GM12875 (cell line): ENCODE data around the gene CXCL6.
A peak's percentile ranks its signal among the peaks of the same experiment; 100 is the strongest.

Source experiments
- H3K4me3 ChIP-seq: one replicate; pipeline ENCODE4 v1.5.1; 2011; ENCODE audit warnings: low read depth, low read length, control low read depth
- CTCF ChIP-seq: IDR thresholded peaks from 2 replicates; pipeline ENCODE4 v1.5.1; 2011; ENCODE audit warnings: low read depth, mild to moderate bottlenecking, control low read depth, inconsistent platforms, low read length, moderate library complexity, borderline replicate concordance; ENCODE audit not compliant: insufficient read depth

Gene CXCL6

GRCh38 chr4:73859614-73860088, 23.2 kb downstream of the CXCL6 start:
- no peak overlapping the region for H3K4me3 ChIP-seq
- no peak for TF ChIP-seq CTCF

GRCh38 chr4:73860181-73860580, 23.7 kb downstream of the CXCL6 start:
- no peak overlapping the region for H3K4me3 ChIP-seq
- no peak for TF ChIP-seq CTCF

GRCh38 chr4:73860917-73861316, 24.4 kb downstream of the CXCL6 start:
- TF ChIP-seq CTCF: no peak
- H3K4me3 ChIP-seq: no peak overlapping the region

- TF ChIP-seq CTCF: no peak
- no peak overlapping the region for H3K4me3 ChIP-seq
These were observed 25.8 kb downstream of the CXCL6 start for GRCh38 chr4:73862322-73862721.

GRCh38 chr4:73864365-73864764, 27.9 kb downstream of the CXCL6 start:
- no peak overlapping the region for H3K4me3 ChIP-seq
- TF ChIP-seq CTCF: peak; percentile 25; the same call in 1 of the 2 replicates

- H3K4me3 ChIP-seq: no peak overlapping the region
- TF ChIP-seq CTCF: no peak
These were observed 28.5 kb downstream of the CXCL6 start for GRCh38 chr4:73864961-73865360.

- no peak for TF ChIP-seq CTCF
- H3K4me3 ChIP-seq: no peak overlapping the region
These were observed 29.1 kb downstream of the CXCL6 start for GRCh38 chr4:73865431-73866096.
